Fibroblast of lung (primary cell): ENCODE measurements around the gene EMC8. TPM values are rescaled to one million over a fixed set of nuclear protein-coding genes. Genes with fewer than 3 reads are reported as not detected.

Experiments
- DNase-seq, 2 donors: peaks; one replicate each; pipeline versions ENCODE4 v3.0.0 to v3.0.0-alpha.2; 2010; ENCODE audit warnings: low read depth in 2 of 2
- H2AFZ ChIP-seq: 2 replicates; pipeline ENCODE4 v1.5.1; 2012; ENCODE audit warnings: low read length, control low read depth, inconsistent platforms
- H3K27ac ChIP-seq: 2 replicates; pipeline ENCODE4 v1.5.1; 2011; ENCODE audit warnings: low read length, control low read depth; ENCODE audit not compliant: insufficient read depth
- H3K27me3 ChIP-seq: 2 replicates; pipeline ENCODE4 v1.5.1; 2011; ENCODE audit warnings: mild to moderate bottlenecking, low read length; ENCODE audit not compliant: control insufficient read depth, insufficient read depth
- H3K36me3 ChIP-seq: 2 replicates; pipeline ENCODE4 v1.5.1; 2011; ENCODE audit warnings: low read length; ENCODE audit not compliant: control insufficient read depth, insufficient read depth
- H3K4me1 ChIP-seq: 2 replicates; pipeline ENCODE4 v1.5.1; 2011; ENCODE audit warnings: low read length; ENCODE audit not compliant: control insufficient read depth, insufficient read depth; ENCODE audit errors: extremely low read depth
- H3K4me2 ChIP-seq: 2 replicates; pipeline ENCODE4 v1.5.1; 2011; ENCODE audit warnings: low read length, control low read depth; ENCODE audit not compliant: insufficient read depth; ENCODE audit errors: extremely low read depth
- H3K4me3 ChIP-seq, 4 experiments: fragments of 200-600 bp in 1 of 4; sonication (generic) in 1 of 4; replicated peaks in 1 of 4; 2 replicates each; pipeline ENCODE4 v1.5.1; 2011 to 2016; ENCODE audit warnings: low read length in 4 of 4, low read depth in 3 of 4, mild to moderate bottlenecking in 3 of 4, control low read depth in 2 of 4, inconsistent platforms in 1 of 4, mixed read lengths in 1 of 4; ENCODE audit not compliant: insufficient read depth in 1 of 4; ENCODE audit errors: control extremely low read depth in 1 of 4
- H3K79me2 ChIP-seq: 2 replicates; pipeline ENCODE4 v1.5.1; 2012; ENCODE audit warnings: mild to moderate bottlenecking, low read length, inconsistent platforms; ENCODE audit not compliant: control insufficient read depth, insufficient read depth
- H3K9ac ChIP-seq: 2 replicates; pipeline ENCODE4 v1.5.1; 2011; ENCODE audit warnings: mild to moderate bottlenecking, low read length, control low read depth; ENCODE audit not compliant: insufficient read depth
- H3K9me3 ChIP-seq: 2 replicates; pipeline ENCODE4 v1.5.1; 2012; ENCODE audit warnings: low read depth, low read length; ENCODE audit not compliant: control insufficient read depth, insufficient read depth
- H4K20me1 ChIP-seq: 2 replicates; pipeline ENCODE4 v1.5.1; 2011; ENCODE audit warnings: low read length; ENCODE audit not compliant: control insufficient read depth, insufficient read depth; ENCODE audit errors: extremely low read depth
- CTCF ChIP-seq, 2 donors: IDR thresholded peaks in 1 of 2; conservative IDR thresholded peaks in 1 of 2; 1 replicate in 1 of 2; 2 replicates in 1 of 2; pipeline ENCODE4 v1.5.1; 2011 to 2012; ENCODE audit warnings: low read length in 2 of 2, control low read depth in 1 of 2, inconsistent platforms in 1 of 2, low read depth in 1 of 2, mild to moderate bottlenecking in 1 of 2
- EZH2 ChIP-seq: IDR thresholded peaks from 2 replicates; pipeline ENCODE4 v1.5.1; 2012; ENCODE audit warnings: low read length, control low read depth, mild to moderate bottlenecking; ENCODE audit errors: missing control alignments
- polyA plus RNA-seq, 2 donors: library from polyadenylated mRNA; depleted of rRNA in 1 of 2; stranded (reverse) in 1 of 2; unstranded in 1 of 2; fragments of >200 nt; gene quantifications; 2 replicates each; pipeline ENCODE4 v1.2.1, GENCODE V29; 2011 to 2012; ENCODE audit warnings: missing spikeins in 1 of 2
- total RNA-seq: library from RNA; depleted of rRNA; stranded (reverse); fragments of >200 nt; gene quantifications from 2 replicates; pipeline ENCODE4 v1.2.1, GENCODE V29; 2014

The EMC8 gene
- total and polyA plus RNA-seq, 2 donors (not counting 1 experiment from before 2014, with no cell fraction given): 25.1 to 25.9 TPM

GRCh38 chr16:85796152-85796551, 3.2 kb downstream of the EMC8 start:
- H3K9me3 ChIP-seq: no peaks in the 10 kb centered on the region
- no peaks in the 10 kb centered on the region for H3K27me3 ChIP-seq
- H3K36me3 ChIP-seq: peaks cover 19% of the 10 kb centered on the region
- no peak overlapping the region for H3K4me2 ChIP-seq
- peaks cover 94% of the 10 kb centered on the region for H3K79me2 ChIP-seq
- peaks cover 3% of the 10 kb centered on the region for H3K4me1 ChIP-seq
- H3K9ac ChIP-seq: no peak overlapping the region
- DNase-seq: no peak
- no peak overlapping the region for H2AFZ ChIP-seq
- no peak for TF ChIP-seq CTCF (conservative IDR thresholded peaks at IDR 0.05 in 1 of 2, IDR thresholded peaks at IDR 0.05 in 1 of 2; ENCODE audit: low read depth in 1 of 2, low read length in 2 of 2)
- TF ChIP-seq EZH2: no peak
- H4K20me1 ChIP-seq: no peaks in the 10 kb centered on the region
- no peak overlapping the region for H3K4me3 ChIP-seq
- H3K27ac ChIP-seq: no peak overlapping the region

GRCh38 chr16:85794696-85795095, 4.6 kb downstream of the EMC8 start:
- no peaks in the 10 kb centered on the region for H4K20me1 ChIP-seq

GRCh38 chr16:85793662-85794298, 5.6 kb downstream of the EMC8 start:
- H3K27ac ChIP-seq: no peak overlapping the region
- no peak for DNase-seq
- H3K4me1 ChIP-seq: no peaks in the 10 kb centered on the region
- H3K27me3 ChIP-seq: no peaks in the 10 kb centered on the region
- no peak overlapping the region for H3K4me3 ChIP-seq
- peaks cover 22% of the 10 kb centered on the region for H3K36me3 ChIP-seq
- H3K9me3 ChIP-seq: no peaks in the 10 kb centered on the region
- H3K4me2 ChIP-seq: no peak overlapping the region
- no peak overlapping the region for H2AFZ ChIP-seq
- no peak overlapping the region for H3K9ac ChIP-seq
- no peaks in the 10 kb centered on the region for H4K20me1 ChIP-seq
- TF ChIP-seq CTCF (conservative IDR thresholded peaks at IDR 0.05 in 1 of 2, IDR thresholded peaks at IDR 0.05 in 1 of 2; ENCODE audit: low read depth in 1 of 2, low read length in 2 of 2): no peak
- TF ChIP-seq EZH2: no peak
- H3K79me2 ChIP-seq: peaks cover 85% of the 10 kb centered on the region

More at GRCh38 chr16:85794696-85795095, 4.6 kb downstream of the EMC8 start:
- Histone ChIP-seq H3K9ac (no peak overlapping the region), H3K36me3 (peaks cover 19% of the 10 kb centered on the region), H2AFZ (no peak overlapping the region), H3K4me3 (no peak overlapping the region), H3K27ac (no peak overlapping the region), H3K4me2 (no peak overlapping the region), H3K79me2 (peaks cover 89% of the 10 kb centered on the region), H3K4me1 (no peaks in the 10 kb centered on the region), H3K9me3 (no peaks in the 10 kb centered on the region), H3K27me3 (no peaks in the 10 kb centered on the region)
- no peak for TF ChIP-seq EZH2
- no peak for DNase-seq
